Breast epithelium (tissue), 4 donors: ENCODE data around the gene GPATCH8. TPM values are rescaled to one million over a fixed set of nuclear protein-coding genes. Genes with fewer than 3 reads are reported as not detected.
A peak's percentile ranks its signal among the peaks of the same experiment; 100 is the strongest.
"Not testable (repeated sequence)": the region's sequence is repeated elsewhere in the genome, so short reads cannot be mapped to it uniquely, and the experiment has no call there.

Experiments
- DNase-seq, 2 donors: peaks; one replicate each; pipeline ENCODE4 v3.0.0-alpha.2; 2019; ENCODE audit warnings: low spot score in 2 of 2
- H3K27ac ChIP-seq, 2 donors: fragments of 200-600 bp; sonication (generic) in 1 of 2; one replicate each; pipeline ENCODE4 v1.5.1; 2016 to 2019; ENCODE audit warnings: mild to moderate bottlenecking in 1 of 2
- H3K27me3 ChIP-seq, 2 donors: fragments of 200-600 bp; sonication (generic) in 1 of 2; one replicate each; pipeline versions ENCODE4 v1.5.1 to v1.6.0; 2017 to 2019; ENCODE audit warnings: control low read depth in 1 of 2, mild to moderate bottlenecking in 1 of 2
- H3K36me3 ChIP-seq: fragments of 200-600 bp; one replicate; pipeline ENCODE4 v1.5.1; 2019
- H3K4me1 ChIP-seq, 2 donors: fragments of 200-600 bp; sonication (generic); one replicate each; pipeline ENCODE4 v1.5.1; 2016 to 2019; ENCODE audit warnings: control low read depth in 1 of 2
- H3K4me3 ChIP-seq, 3 donors: fragments of 200-600 bp; sonication (generic); 1 replicate in 2 of 3; 2 replicates in 1 of 3; pipeline ENCODE4 v1.5.1; 2016 to 2019; ENCODE audit warnings: mild to moderate bottlenecking in 3 of 3, moderate library complexity in 2 of 3
- H3K9me3 ChIP-seq, 2 donors: fragments of 200-600 bp; sonication (generic) in 1 of 2; one replicate each; pipeline ENCODE4 v1.5.1; 2016 to 2019; ENCODE audit warnings: control low read depth in 1 of 2
- CTCF ChIP-seq, 3 donors: fragments of 450-650 bp; IDR thresholded peaks; one replicate each; pipeline ENCODE4 v1.5.1; 2016 to 2017; ENCODE audit warnings: antibody characterized with exemption in 3 of 3, mild to moderate bottlenecking in 3 of 3, moderate library complexity in 3 of 3
- POLR2A ChIP-seq: fragments of 450-650 bp; IDR thresholded peaks from one replicate; pipeline ENCODE4 v1.6.1; 2016; ENCODE audit warnings: antibody characterized with exemption, mild to moderate bottlenecking, moderate library complexity
- POLR2AphosphoS5 ChIP-seq, 3 donors: sonication (generic); formaldehyde crosslinking; IDR thresholded peaks; one replicate each; pipeline ENCODE4 v1.6.1; 2017; ENCODE audit warnings: antibody characterized with exemption in 3 of 3
- intact Hi-C: fragments of 100-400 bp; cut with DNase I; formaldehyde crosslinking; loops from one replicate; pipeline ENCODE4 v1.15.1; 2023; ENCODE audit warnings: low total_unique reads
- total RNA-seq, 3 donors: library from RNA; depleted of rRNA; stranded (reverse); fragments of >200 nt; gene quantifications; one replicate each; pipeline ENCODE4 v1.1.0, GENCODE V29; 2016

Gene GPATCH8
- total RNA-seq, 3 donors from 2014 or later: 36.8 to 62.5 (median 51.5) TPM

- TF ChIP-seq POLR2A (no peak), CTCF (IDR thresholded peaks at IDR 0.05) (no peak), POLR2AphosphoS5 (IDR thresholded peaks at IDR 0.05) (no peak)
- no peak overlapping the region for H3K4me3 ChIP-seq
- no peaks in the 10 kb centered on the region for H3K9me3 ChIP-seq
- intact Hi-C loops: no loop called here
- no peaks in the 10 kb centered on the region for H3K27me3 ChIP-seq
- no peak for DNase-seq
- H3K36me3 ChIP-seq: no peaks in the 10 kb centered on the region
- no peaks in the 10 kb centered on the region for H3K4me1 ChIP-seq
- no peak overlapping the region for H3K27ac ChIP-seq
These were observed 108.4 kb downstream of the GPATCH8 start for GRCh38 chr17:44394833-44395232.

- peak in 1 of 2 donors; percentile 4 for DNase-seq
- H3K36me3 ChIP-seq, H3K27ac ChIP-seq, H3K4me3 ChIP-seq, H3K9me3 ChIP-seq, intact Hi-C loops, H3K4me1 ChIP-seq, H3K27me3 ChIP-seq: not testable (repeated sequence)
These were observed 109.1 kb downstream of the GPATCH8 start for GRCh38 chr17:44394112-44394511.

GRCh38 chr17:44390250-44390870, 112.8 kb downstream of the GPATCH8 start:
- no peaks in the 10 kb centered on the region for H3K9me3 ChIP-seq
- DNase-seq: no peak
- no peaks in the 10 kb centered on the region for H3K36me3 ChIP-seq
- no peaks in the 10 kb centered on the region for H3K4me1 ChIP-seq
- H3K27me3 ChIP-seq: no peaks in the 10 kb centered on the region
- no peak overlapping the region for H3K27ac ChIP-seq
- intact Hi-C loops: no loop called here
- TF ChIP-seq CTCF (IDR thresholded peaks at IDR 0.05) (no peak), POLR2AphosphoS5 (IDR thresholded peaks at IDR 0.05) (no peak), POLR2A (no peak)
- H3K4me3 ChIP-seq: no peak overlapping the region

- Histone ChIP-seq H3K4me1 (no peaks in the 10 kb centered on the region), H3K9me3 (no peaks in the 10 kb centered on the region), H3K36me3 (no peaks in the 10 kb centered on the region), H3K4me3 (no peak overlapping the region), H3K27ac (no peak overlapping the region), H3K27me3 (no peaks in the 10 kb centered on the region)
- intact Hi-C loops: no loop called here
- DNase-seq: no peak
- TF ChIP-seq POLR2AphosphoS5 (IDR thresholded peaks at IDR 0.05) (no peak), POLR2A (no peak)
These were observed 113.4 kb downstream of the GPATCH8 start for GRCh38 chr17:44389723-44390202.

- DNase-seq: no peak
- TF ChIP-seq CTCF (IDR thresholded peaks at IDR 0.05) (no peak), POLR2AphosphoS5 (IDR thresholded peaks at IDR 0.05) (no peak), POLR2A (no peak)
- intact Hi-C loops: no loop called here
- no peaks in the 10 kb centered on the region for H3K9me3 ChIP-seq
- no peak within 1 kb of the TSS for H3K4me3 ChIP-seq
- no peaks in the 10 kb centered on the region for H3K36me3 ChIP-seq
- H3K27ac ChIP-seq: no peak within 1 kb of the TSS
- no peaks in the 10 kb centered on the region for H3K4me1 ChIP-seq
- no peaks in the 10 kb centered on the region for H3K27me3 ChIP-seq
These were observed 113.9 kb downstream of the GPATCH8 start, which contains the start of gene ITGA2B for GRCh38 chr17:44389281-44389680. ITGA2B (minus strand) TSS chr17:44389649; CDS start chr17:44389473, 176 bp downstream.

- Histone ChIP-seq H3K27ac (no peak overlapping the region), H3K4me1 (no peaks in the 10 kb centered on the region), H3K27me3 (no peaks in the 10 kb centered on the region), H3K36me3 (no peaks in the 10 kb centered on the region), H3K4me3 (no peak overlapping the region), H3K9me3 (no peaks in the 10 kb centered on the region)
- TF ChIP-seq POLR2A: no peak
- TF ChIP-seq CTCF (IDR thresholded peaks at IDR 0.05): no peak
- TF ChIP-seq POLR2AphosphoS5 (IDR thresholded peaks at IDR 0.05): no peak
- intact Hi-C loops: no loop called here
- no peak for DNase-seq
These were observed 115.4 kb downstream of the GPATCH8 start for GRCh38 chr17:44387804-44388203.
